Fibroblast of peridontal ligament (primary cell): ENCODE measurements around the gene ITPKB.
"Not testable (repeated sequence)": the region's sequence is repeated elsewhere in the genome, so short reads cannot be mapped to it uniquely, and the experiment has no call there.

Experiments used
- DNase-seq: peaks from one replicate; pipeline ENCODE4 v3.0.0-alpha.2; 2010; ENCODE audit errors: extremely low read depth

The ITPKB gene

DNA sequence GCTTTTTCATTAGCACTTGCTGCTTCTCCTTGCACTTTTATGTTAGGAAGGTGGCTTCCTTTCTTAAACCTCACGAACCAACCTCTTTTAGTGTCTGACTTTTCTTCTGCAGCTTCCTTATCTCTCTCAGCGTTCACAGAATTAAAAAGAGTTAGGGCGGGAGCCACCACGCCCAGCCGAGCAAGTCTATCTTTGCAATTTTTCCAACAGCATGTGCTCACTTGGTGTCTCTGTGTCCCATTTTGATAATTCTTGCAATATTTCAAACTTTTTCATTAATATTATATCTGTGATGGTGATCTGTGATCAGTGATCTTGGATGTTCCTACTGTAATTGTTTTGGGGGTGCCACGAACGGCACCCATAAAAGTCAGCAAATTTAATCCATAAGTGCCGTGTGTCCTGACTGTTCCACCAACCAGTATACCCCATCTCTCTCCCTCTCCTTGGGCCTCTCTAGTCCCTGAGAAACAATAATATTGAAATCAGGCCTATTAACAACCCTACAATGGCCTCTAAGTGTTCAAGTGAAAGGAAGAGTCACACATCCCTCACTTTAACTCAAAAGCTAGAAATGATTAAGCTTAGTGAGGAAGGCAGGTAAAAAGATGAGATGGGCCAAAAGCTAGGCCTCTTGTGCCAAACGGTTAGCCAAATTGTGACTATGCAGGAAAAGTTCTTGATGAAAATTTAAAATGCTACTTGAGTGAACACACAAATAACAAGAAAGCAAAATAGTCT, 15.9 kb upstream of the ITPKB start:
- no peak for DNase-seq

DNA sequence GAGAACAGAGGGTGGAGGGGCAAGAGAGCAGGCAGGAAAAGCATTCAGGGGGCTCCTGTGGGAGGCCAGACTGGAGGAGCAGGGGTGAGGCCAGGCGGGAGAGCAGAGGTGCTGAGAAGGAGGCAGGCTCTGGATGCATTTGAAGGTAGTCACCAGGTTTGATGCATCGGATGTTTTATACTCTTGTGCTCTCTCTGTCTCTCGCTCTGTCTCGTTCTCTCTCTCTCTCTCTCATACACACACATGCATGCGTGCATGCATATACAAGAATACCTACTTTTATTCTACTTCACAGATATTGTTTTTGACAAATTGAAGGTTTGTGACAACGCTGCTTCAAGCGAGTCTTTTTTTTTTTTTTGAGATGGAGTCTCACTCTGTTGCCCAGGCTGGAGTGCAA, 15.0 kb upstream of the ITPKB start:
- no peak for DNase-seq

DNA sequence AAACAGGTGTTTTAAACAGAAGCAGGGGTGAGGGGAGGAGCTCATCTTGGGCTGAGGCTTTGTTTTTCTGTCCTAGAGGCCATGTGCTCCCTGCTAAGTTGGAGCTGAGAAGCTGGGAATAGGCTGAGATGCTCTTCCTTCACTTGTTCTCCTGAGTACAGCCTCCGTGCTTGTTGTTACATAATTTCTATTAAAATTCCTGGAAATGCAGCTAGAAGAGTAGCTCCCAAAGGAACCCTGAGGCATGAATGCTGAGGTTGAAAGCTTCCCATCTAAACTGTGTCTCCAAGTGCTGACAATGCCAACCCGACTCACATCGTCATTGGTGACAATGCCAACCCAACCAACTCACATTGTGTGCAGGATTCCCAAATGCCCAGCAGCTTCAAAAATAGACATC, 12.6 kb upstream of the ITPKB start:
- DNase-seq: no peak

DNA sequence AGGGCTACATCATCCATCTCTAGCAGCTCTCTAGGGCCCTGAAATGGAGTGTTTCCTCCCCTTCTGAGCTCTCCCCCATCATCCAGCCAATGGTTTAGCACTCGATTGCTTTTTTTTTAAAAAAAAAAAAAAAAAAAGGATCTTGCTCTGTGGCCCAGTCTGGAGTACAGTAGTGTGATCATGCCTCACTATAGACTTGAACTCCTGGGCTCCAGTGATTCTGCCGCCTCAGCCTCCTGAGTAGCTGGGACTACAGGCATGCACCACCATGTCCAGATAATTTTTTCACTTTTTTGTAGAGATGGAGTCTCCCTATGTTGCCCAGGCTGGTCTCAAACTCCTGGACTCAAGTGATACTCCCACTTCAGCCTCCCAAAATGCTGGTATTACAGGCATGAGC, 12.1 kb upstream of the ITPKB start:
- DNase-seq: no peak

DNA sequence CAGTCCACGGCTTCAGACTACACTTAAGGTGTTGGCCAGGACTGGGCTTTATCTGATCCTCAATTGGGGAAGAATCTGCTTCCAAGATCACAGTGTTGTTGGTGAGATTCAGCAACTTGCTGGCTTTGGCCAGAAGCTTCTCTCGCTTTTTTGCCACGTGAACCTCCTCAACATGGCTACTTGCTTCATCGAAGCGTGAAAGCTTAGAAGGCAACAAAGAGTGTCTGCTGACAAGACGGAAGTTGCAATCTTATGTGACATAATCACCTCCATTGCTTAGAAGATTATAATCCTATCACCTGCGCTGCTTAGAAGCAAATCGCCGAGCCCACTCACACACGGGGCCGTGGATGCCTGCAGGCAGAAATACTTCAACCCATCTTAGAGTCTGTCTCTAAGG, 10.4 kb upstream of the ITPKB start:
- DNase-seq: no peak

DNA sequence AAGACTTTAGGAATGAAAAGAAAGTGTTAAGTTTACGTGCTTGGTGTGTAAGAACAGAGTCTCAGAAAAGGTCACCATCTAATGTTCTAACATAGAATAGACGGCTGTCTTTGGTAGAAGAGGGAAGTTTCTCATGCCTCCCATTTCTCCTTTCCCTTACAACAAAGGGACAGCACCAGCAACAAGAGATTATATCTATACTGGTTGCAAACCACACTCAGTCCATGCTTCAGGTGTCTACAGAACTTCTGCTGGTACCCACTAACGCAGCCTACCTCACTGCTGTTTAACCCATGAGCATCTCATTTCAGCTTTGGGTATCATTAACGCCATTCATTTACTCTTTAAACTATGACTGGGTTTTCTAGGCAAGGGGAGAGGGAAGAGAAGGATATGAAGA, 9.2 kb upstream of the ITPKB start:
- no peak for DNase-seq

DNA sequence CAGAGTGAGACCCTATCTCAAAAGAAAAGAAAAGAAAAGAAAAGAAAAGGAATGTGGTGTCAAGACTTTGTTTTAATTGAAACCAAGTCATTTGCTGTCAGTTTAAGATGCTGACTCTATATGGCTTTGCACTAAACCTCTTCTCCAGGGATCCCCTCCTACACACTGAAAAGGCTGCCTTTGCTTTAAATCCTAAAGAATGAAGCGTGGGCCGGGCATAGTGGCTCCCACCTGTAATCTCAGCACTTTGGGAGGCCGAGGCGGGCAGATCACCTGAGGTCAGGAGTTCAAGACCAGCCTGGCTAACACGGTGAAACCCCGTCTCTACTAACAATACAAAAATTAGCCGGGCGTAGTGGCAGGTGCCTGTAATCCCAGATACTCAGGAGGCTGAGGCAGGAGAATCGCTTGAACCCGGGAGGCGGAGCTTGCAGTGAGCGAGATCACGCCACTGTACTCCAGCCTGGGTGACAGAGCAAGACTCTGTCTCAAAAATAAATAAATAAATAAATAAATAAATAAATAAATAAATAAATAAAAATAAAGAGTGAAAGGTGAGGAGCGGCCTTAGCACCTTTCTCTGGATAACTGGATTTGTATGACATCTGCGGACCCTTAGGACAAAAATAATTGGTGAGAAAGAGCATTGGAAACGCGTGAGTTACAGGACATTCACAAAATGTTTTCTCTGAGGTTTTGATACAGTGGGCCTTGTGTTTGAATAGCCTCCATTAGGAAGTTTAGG, 8.6 kb upstream of the ITPKB start:
- DNase-seq: not testable (repeated sequence)

DNA sequence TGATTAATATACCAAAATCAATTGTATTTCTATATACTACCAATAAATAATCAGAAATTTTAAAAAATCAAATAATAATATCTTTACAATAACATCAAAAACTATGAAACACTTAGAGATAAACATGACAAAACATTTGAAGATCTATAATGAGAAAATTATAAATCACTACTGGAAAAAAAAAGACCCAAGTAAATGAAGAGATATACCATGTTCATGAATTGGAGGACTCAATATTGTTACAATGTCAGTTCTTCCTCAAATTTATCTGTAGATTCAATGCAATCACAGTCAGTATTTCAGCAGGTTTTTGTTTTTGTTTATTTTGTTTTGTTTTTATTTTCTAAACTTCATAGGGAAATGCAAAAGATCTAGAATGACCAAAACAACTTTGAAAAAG, 4.2 kb upstream of the ITPKB start:
- no peak for DNase-seq

DNA sequence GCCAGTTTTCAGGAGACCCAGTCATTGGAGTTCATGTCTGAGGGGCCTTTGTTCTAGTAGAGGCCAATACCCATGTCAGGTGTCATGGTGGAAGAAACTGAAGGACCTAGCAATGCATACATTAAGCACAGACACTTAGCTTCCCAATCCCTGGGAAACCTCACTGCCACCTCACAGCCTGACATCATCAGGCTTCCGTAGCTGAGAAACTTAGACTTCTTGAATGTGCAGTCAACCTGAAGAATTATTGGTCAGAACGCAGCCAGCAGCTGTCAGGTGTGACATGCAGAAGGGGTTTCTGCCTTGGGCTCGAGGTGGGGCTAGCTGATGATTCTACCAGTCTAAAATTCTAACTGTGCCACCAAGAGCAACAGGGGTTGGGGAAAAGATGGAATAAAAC, 1.9 kb upstream of the ITPKB start:
- no peak for DNase-seq

DNA sequence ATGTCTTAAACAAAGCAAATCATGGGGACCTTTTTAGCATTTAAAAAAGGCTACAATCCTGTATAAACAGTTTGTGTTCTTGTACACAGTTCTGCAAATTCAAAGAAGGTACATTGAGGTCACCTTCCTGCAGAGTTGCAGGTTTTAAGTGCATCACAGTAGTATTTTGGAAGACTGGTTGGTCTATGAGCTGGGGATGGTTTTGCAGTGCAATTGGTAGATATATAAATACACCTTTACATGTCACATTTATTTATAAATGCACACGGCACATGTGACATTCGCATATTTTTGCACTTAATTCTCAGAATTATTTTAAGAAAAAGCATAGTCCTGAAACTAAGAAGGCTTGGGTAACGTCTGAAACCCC, 599 bp upstream of the ITPKB start:
- no peak for DNase-seq

DNA sequence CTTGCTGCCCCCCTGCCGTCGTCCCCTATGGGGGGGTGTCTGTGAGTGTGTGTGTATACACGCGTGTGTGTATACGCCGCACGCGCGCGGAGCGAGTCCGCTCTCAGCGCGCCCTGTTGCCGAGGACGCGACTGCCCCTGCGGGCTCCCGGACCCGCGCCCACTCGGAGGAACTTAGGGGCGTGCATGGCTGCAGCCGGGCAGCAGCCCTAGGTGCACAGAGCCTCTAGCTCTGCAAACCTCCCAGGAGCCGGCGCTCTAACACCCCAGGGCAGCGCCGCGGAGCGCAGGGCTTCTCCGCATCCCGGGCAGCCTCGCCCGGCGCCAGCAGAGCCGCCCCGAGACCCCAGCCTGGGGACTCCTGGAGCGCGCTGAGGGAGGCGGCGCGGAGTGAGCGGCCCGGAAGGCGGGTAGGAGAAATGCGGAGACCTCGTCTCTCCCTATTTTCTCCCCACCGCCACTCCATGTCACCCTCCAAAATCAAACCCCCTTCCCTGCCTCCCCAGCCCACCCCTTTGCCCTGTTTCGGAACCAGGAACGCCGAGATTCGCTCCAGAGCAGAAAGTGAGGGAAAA, 574 bp downstream of the ITPKB start:
- DNase-seq: peak; percentile 22

DNA sequence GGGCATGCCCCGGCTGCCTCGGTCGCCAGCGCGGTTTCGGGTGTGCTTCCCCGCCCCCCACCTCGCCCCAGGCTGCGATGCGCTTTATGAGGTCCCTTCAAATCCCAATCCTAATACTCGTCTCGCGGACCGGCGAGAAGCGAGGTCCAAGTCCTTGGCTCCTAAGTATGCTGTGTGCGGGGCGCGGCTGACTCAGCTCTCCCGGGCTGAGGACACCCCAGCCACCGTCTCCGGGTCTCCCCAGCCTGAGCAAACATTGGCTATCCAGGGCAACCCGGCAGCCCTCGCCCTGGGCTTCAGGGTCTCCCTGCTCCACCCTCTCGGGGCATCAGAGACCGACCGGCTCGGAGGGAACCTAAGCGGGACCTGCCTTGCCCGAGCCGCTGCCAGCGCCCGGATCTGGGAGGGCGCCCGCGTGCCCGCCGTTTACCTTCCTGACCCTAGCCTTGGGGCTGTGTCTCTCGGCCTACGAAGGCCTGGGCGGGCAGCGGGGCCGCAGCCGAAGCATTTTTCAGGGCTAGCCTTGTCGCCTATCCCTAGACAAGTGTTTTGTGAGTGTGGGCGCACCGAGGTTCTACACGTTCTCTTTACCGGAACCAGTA, 1.2 kb downstream of the ITPKB start:
- DNase-seq: peak; percentile 31

DNA sequence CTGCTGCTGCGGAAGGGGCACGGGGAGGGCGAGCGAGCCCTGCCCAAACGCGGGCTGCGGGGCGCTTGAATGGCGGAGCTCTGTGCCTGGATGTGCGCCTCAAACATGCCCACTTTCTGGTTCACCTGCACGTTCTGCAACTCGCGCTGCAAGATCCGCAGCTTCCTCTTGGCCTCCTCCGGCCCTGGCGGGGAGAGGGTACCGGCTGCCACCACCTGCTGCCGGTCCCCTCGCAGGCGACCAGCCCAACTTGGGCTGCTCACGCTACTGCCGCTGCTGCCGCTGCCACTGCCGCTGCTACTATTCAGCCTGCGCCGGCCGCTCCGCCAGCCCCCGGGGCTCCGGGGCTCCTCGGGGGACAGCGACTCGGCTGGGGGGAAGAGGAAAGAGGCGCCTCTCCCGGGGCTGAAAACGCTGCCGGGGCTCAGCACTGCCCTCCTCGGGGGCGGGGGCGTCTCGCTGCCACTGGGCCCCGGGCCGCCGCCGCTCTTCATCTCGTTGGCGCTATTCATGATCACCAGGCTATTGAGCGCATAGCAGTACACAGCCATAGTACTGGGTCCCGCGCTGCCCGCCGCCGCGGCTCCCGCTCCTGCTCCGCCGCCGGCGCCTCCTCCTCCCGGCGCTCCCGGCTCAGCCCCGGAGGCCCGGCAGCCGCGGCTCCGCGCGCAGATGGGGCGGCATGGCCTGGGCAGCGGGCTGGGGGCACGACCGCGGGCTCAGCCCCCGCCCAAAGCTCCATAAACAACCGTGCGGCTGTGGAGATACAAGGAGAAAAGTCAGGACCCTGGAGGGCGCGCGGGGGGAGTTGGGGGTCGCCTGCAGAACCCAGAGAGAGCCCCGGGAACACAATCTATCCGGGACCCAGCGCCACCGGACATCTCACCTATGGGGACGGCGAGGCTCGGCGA, 1.9 kb downstream of the ITPKB start:
- DNase-seq: peak; percentile 22

DNA sequence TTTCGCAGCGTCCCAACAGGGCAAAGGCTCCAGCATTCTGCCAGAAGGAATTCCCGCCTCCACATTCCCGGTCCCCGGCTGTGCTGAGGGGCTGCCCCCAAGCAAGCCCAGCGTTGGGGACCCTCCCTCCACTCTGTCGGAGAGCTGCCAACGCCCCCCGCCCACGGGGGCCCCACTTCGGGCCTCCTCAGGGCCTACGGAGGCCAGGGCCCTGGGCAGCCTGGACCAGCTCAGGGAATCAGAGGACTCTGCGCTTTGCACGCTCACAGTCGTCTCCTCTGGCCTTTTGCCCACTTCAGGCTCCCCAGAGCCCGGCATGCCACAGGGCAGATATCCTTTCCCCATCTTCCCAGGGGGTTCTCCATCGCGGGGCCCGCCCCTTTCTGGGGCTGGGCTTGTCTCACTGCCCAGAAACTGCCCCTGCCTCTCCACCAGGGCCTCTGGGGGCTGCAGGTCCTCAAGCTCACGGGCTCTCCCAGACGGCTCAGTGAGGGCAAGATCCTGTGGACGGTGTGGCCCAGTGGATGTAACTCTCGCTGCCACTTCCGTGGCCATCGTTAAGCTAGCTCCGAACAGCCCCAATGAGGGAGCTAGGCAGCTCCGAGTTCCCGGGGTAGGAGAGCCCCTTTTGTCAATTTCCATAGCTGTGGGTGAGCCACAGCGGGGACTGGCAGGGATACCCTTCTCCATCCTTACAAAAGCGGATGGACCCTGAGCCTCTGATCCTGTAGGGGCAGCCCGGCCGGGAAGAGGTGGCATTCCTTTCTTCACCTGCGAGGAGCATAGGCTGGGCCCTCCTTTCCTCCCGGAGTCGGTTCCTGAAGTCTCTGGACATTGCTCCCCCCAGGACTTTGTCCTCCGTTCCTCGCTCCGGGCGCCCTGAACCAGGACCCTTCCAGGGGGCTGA, 2.8 kb downstream of the ITPKB start:
- DNase-seq: no peak

DNA sequence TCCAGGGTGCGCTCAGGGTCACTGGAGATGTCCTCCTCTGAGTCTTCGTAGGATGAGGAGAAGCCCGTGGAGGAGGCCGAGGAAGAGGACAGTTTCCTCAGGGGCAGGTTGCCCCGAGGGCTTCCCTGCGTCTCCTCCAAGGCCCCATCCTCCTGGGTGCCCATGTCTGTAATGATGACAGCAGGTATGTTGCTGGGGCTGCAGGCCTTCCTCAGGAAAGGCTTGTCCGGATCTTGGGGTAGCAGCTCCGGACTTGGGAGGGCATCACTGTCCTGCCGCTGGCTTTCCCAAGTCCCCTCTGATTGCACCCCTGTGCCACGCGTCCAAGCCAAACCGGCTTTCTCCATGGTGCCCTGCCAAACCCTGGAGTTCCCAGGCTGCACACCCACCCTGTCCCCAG, 3.5 kb downstream of the ITPKB start:
- DNase-seq: no peak

DNA sequence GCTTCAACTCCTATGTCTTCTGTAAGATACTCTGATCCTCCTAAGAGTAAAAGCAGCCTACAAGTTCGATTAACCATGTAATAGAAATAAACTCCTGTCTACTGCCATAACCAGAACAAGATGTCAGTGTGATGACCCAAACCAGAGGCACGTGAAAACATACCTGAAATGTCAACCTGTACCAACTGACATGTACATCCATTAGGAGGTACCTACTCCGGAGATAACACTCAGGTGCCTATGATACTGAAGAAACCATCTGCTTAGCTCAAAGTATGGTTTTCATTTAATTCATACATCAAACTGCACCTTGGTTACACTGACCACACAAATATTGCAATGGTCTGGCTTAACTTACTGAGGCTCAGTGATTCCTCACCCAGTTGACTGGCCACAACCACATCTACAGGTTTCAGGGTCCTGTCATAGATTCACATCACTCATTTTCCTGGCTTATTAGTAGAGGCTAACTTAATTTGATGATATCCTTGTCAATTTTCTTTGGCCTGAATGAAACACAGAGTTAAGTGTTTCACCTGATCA, 4.4 kb downstream of the ITPKB start:
- DNase-seq: no peak

DNA sequence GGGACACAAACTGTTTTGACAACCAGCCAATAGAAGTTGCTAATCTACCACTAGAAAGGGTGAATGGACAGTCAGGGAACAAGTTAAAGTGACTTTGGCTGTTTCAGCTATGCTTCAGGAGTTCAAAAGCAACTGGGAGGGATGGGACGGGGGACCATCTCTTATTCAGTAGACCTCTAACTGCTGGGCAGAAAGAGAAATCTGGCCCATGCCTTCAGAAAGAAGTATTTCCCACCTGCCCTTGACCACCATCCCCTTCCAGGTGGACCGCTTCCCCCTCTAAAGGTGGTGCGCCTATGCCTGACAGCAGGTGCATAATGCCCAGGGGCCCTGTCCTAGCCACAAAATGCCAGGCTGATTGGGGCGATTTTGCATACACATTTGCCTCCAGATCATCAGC, 5.2 kb downstream of the ITPKB start:
- no peak for DNase-seq

DNA sequence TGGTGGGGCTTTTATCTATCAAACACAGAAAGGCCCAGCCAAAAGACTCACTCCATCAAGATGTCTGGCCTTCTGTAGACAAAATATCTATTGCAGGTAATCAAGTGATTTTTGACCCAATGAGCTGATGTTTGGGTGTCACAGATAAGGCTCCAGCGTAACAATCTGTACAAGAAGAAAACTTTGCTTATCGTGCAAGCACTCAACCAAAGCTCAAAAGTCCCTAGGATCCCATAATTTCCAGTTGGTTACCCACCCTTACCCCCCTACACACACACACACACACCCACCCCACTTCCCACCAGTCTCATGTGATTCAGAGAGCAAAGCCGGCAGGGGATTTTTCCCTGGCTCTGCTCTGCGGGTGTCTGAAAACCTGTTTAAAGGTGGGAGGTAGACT, 5.8 kb downstream of the ITPKB start:
- no peak for DNase-seq

DNA sequence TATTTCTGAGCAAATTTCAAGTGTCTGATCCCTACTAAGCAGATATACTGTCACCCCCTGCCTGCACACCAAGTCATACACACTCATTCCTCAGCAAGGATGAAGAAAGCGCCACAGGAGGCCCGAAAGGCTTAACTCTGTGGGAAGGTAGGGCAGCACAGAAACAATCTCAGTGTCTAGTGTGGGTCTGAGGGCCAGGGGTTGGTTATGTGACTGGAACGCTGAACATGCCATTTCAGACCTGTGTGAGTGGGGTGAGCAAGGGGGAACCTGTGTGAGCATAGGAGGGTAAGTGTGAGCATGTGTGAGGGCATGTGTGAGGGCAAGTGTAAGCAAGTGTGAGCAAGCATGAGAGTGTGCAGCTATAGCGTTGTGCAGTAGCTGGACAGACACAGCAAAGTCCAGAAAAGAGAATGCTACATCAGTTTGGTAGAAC, 6.2 kb downstream of the ITPKB start:
- DNase-seq: no peak

DNA sequence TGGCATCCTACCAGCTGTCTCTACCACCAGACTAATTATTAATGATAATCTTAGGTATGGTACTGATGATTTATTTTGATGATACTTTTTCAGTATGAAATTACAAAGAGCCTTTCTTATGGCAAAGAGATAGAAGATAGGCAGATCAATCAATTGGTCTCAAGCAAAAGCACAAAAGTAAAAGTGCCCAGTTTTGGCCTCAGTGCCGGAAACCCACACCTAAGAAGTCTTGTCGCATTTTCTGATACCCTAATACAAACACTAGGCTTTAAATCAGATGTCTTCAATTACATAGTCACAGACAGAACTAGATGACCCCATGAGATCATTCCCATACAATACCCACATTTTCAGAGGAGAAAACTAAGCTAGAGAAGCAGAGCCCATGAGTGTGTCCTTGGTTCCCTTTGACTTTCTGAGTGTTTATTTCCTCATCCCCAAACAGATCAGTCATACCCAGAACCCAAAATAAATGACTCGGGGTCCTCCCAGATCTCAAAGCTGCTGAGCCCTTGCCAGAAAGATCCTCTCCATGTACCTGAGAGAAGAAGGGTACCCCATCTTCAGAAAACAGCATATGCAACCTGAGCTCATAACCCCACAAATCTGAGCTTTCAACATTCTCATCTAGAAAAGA, 7.7 kb downstream of the ITPKB start:
- DNase-seq: no peak
